ENCODE results near the gene NASP. TPM values are rescaled to one million over a fixed set of nuclear protein-coding genes. Genes with fewer than 3 reads are reported as not detected.

The NASP gene
- total RNA-seq (2016; rRNA removed; fragmentation: Illumina TruSeq; extraction: Trizol) (256 and 359 TPM in 2 replicates), polyA plus RNA-seq (2011; rRNA removed) (105 and 132 TPM in 2 replicates), polyA minus RNA-seq (2011; rRNA and poly(A)+ RNA removed; ENCODE audit: low replicate concordance) (96.7 and 116 TPM in 2 replicates), Bru-seq, nascent RNA (percentile 94 among the genes with signal in this experiment), BruChase-seq, experiment 1, labeled RNA remaining after a 6-hour chase (percentile 94 among the genes with signal in this experiment), BruChase-seq, experiment 2, labeled RNA remaining after a 2-hour chase (percentile 95 among the genes with signal in this experiment)
- 56.5 and 57.9 TPM in 2 replicates for total RNA-seq (2016; cell fraction: cytosol; rRNA removed; fragmentation: Illumina TruSeq; extraction: Trizol; ENCODE audit: low read depth)
- 274 and 345 TPM in 2 replicates for total RNA-seq (2016; cell fraction: insoluble cytoplasmic fraction; rRNA removed; fragmentation: Illumina TruSeq; extraction: Trizol)
- total RNA-seq (2016; cell fraction: membrane; rRNA removed; fragmentation: Illumina TruSeq; extraction: Trizol), result 59.8 and 65.7 TPM in 2 replicates
- 169 and 186 TPM in 2 replicates for total RNA-seq (2016; cell fraction: nucleus; rRNA removed; fragmentation: Illumina TruSeq; extraction: Trizol)
- polyA plus RNA-seq (2011; cell fraction: cytosol; rRNA removed), result 78.7 and 83.2 TPM in 2 replicates
- polyA plus RNA-seq (2011; cell fraction: nucleus; rRNA removed), result 94.3 and 131 TPM in 2 replicates
- polyA plus RNA-seq (2012), result 102 and 153 TPM in 2 replicates
- 22.1 and 22.6 TPM in 2 replicates for polyA plus RNA-seq (2016; cell fraction: cytosol; fragmentation: Illumina TruSeq; extraction: Trizol; ENCODE audit: low read depth)
- polyA plus RNA-seq (2016; cell fraction: insoluble cytoplasmic fraction; fragmentation: Illumina TruSeq; extraction: Trizol; ENCODE audit: low read depth), result 462 and 490 TPM in 2 replicates
- 35.8 and 36.2 TPM in 2 replicates for polyA plus RNA-seq (2016; cell fraction: membrane; fragmentation: Illumina TruSeq; extraction: Trizol; ENCODE audit: low read depth)
- 327 and 350 TPM in 2 replicates for polyA plus RNA-seq (2016; cell fraction: nucleus; fragmentation: Illumina TruSeq; extraction: Trizol; ENCODE audit: insufficient read depth, low read depth)
- 68.0 and 69.6 TPM in 2 replicates for polyA minus RNA-seq (2011; cell fraction: cytosol; rRNA and poly(A)+ RNA removed)
- polyA minus RNA-seq (2011; cell fraction: nucleus; rRNA and poly(A)+ RNA removed), result 86.8 and 102 TPM in 2 replicates
- long read RNA-seq, experiment 1, transcript NASP-207 (5 exons, 604 nt), result minor isoform, 28 of 148 reads
- long read RNA-seq, experiment 1, transcript NASP-202 (14 exons, 1,538 nt), result major isoform, 68 of 148 reads
- long read RNA-seq, experiment 1, transcript NASP-201 (15 exons, 3,207 nt), result minor isoform, 11 of 148 reads
- long read RNA-seq, experiment 1, partial matches to known transcripts, result 23 of 148 reads
- long read RNA-seq, experiment 1, other reads (novel, unspliced or antisense), result 16 of 148 reads
- long read RNA-seq, experiment 2, transcript NASP-202 (14 exons, 1,538 nt), result major isoform, 61 of 136 reads
- long read RNA-seq, experiment 2, partial matches to known transcripts, result 50 of 136 reads
- long read RNA-seq, experiment 2, other reads (novel, unspliced or antisense), result 19 of 136 reads

- Histone ChIP-seq H3K27me3 (ENCODE audit: control insufficient read depth in 1 of 2, insufficient read depth in 2 of 2, low read length in 2 of 2) (no peaks in the 10 kb centered on the region; a peak in 2 of 5 replicates), H3K4me1 (ENCODE audit: insufficient read depth, low read length) (peaks cover 37% of the 10 kb centered on the region), H3K9me3 (ENCODE audit: low read length) (no peaks in the 10 kb centered on the region), H3K36me3 (replicated peaks in 1 of 2; ENCODE audit: control insufficient read depth in 1 of 2, insufficient read depth in 2 of 2, low read length in 2 of 2) (peaks cover 0 to 6% of the 10 kb centered on the region in 2 experiments; a peak in 2 of 5 replicates), H3K27ac (ENCODE audit: extremely low read length, insufficient read depth, low read length) (peak within 1 kb of the TSS; percentile 98), H3K79me2 (ENCODE audit: insufficient read depth, low read length) (peaks cover 47% of the 10 kb centered on the region), H4K20me1 (ENCODE audit: insufficient read depth, low read length) (peaks cover 36% of the 10 kb centered on the region), H3K9ac (ENCODE audit: insufficient read depth, low read depth, low read length) (peak within 1 kb of the TSS; percentile 99), H2AFZ (ENCODE audit: low read length) (peak within 1 kb of the TSS; percentile 97), H3K4me2 (ENCODE audit: low read depth, low read length) (peak within 1 kb of the TSS; percentile 82), H3K4me3 (replicated peaks in 1 of 3; ENCODE audit: insufficient read depth in 1 of 3, low read depth in 2 of 3, low read length in 3 of 3) (peak within 1 kb of the TSS; percentile 90 to 96 (median 95))
- 2% methylated on average over 15 of the region's 41 CpGs for WGBS (ENCODE audit: low lambda C conversion rate)
- no TSS peak for BruUV-seq (replicated peaks)
- FAIRE-seq, result no peak
- intact Hi-C loops (cut with micrococcal nuclease; ENCODE audit: unreplicated experiment), result loop anchor here (2.0 to 5.0 kb wide), 2 partner anchors 33 to 168 kb away; partner anchors contain the start of genes AKR1A1 and IPP
- ChIA-PET POLR2A (interaction anchor here (0.6 to 4.5 kb wide), 29 partner anchors 9 to 571 kb away, joined by 3 to 79 read pairs (median 4); partner anchors contain the start of genes AKR1A1, CCDC163, GPBP1L1 and MMACHC), CTCF (ENCODE audit: low intra/inter-chr PET ratio, low total read pairs) (no interaction called here)
- in situ Hi-C loops (cut with HindIII; ENCODE audit: extremely low pct_ligation_motif_present, low pct_unique_long_range_greater_than_20kb), result loop anchor here (25.0 kb wide), 1 partner anchor 222 kb away; no protein-coding TSS in a partner anchor
- DNase-seq (ENCODE audit: low spot score), result peak; percentile 74
- ATAC-seq, result peak; percentile 79
- TF ChIP-seq TCF7 (IDR thresholded peaks at IDR 0.05; ENCODE audit: low read depth) (no peak), ZBTB3 (CRISPR knock-in tag; IDR thresholded peaks at IDR 0.05; ENCODE audit: borderline replicate concordance, low read depth) (peak; percentile 42; the same call in 1 of the 2 replicates), ZNF678 (CRISPR knock-in tag; IDR thresholded peaks at IDR 0.05) (no peak), ZNF747 (CRISPR knock-in tag; IDR thresholded peaks at IDR 0.05; ENCODE audit: borderline replicate concordance) (no peak; the same call in 1 of the 2 replicates), ISL2 (CRISPR knock-in tag; IDR thresholded peaks at IDR 0.05) (0 out of 2 replicates have a peak, but pooled peaks have one; percentile 24), ZNF710 (CRISPR knock-in tag; IDR thresholded peaks at IDR 0.05; ENCODE audit: borderline replicate concordance) (no peak), ZSCAN29 (CRISPR knock-in tag; conservative IDR thresholded peaks at IDR 0.05) (no peak), ZBTB43 (CRISPR knock-in tag; conservative IDR thresholded peaks at IDR 0.05) (no peak), ZNF672 (CRISPR knock-in tag; IDR thresholded peaks at IDR 0.05) (0 out of 2 replicates have a peak, but pooled peaks have one; percentile 31), ZNF350 (CRISPR knock-in tag; IDR thresholded peaks at IDR 0.05; ENCODE audit: borderline replicate concordance, low read depth) (no peak; the same call in 1 of the 2 replicates), MIER2 (CRISPR knock-in tag; IDR thresholded peaks at IDR 0.05) (no peak), KMT2B (CRISPR knock-in tag; IDR thresholded peaks at IDR 0.05) (no peak; the same call in none of the 2 replicates), SKI (IDR thresholded peaks at IDR 0.05; ENCODE audit: partially characterized antibody) (no peak)
Measured at GRCh38 chr1:45583666-45584350, at the start of gene NASP. NASP (plus strand) TSS chr1:45584041; CDS start chr1:45584147, 106 bp downstream.

All from HepG2 (cell line).